Measurements from ENCODE around the gene LAMTOR1. TPM values are rescaled to one million over a fixed set of nuclear protein-coding genes. Genes with fewer than 3 reads are reported as not detected.
A peak's percentile ranks its signal among the peaks of the same experiment; 100 is the strongest.

The LAMTOR1 gene
- total and polyA plus RNA-seq, 2 donors (not counting 3 experiments of a cell fraction or from before 2014, with no cell fraction given): 95.1 to 174 TPM

- dilution Hi-C loops (cut with MboI; ENCODE audit: extremely low pct_ligation_motif_present, low sequenced_read_pairs) (no loop called here), intact Hi-C loops (cut with micrococcal nuclease) (no loop called here)
- FAIRE-seq: peak; percentile 74
- peak overlapping the region; percentile 57 for H3K4me2 ChIP-seq (ENCODE audit: insufficient read depth, low read length)
- H3K4me3 ChIP-seq (replicated peaks in 1 of 3; ENCODE audit: insufficient read depth in 1 of 3, low read depth in 1 of 3, low read length in 3 of 3): no peak overlapping the region
- no peaks in the 10 kb centered on the region for H3K9me3 ChIP-seq (replicated peaks; ENCODE audit: control insufficient read depth, insufficient read depth, low read length)
- no peaks in the 10 kb centered on the region for H3K27me3 ChIP-seq (ENCODE audit: control insufficient read depth in 2 of 2, insufficient read depth in 2 of 2, low read length in 2 of 2)
- peak; percentile 17 for TF ChIP-seq FOS (IDR thresholded peaks at IDR 0.05; ENCODE audit: borderline replicate concordance, insufficient read depth, low read length)
- TF ChIP-seq POLR2AphosphoS5 (IDR thresholded peaks at IDR 0.05; ENCODE audit: insufficient read depth, low read depth, low read length): no peak
- no peaks in the 10 kb centered on the region for H3K9me1 ChIP-seq (replicated peaks; ENCODE audit: control insufficient read depth, extremely low read depth, insufficient read depth, low read length)
- H3K79me2 ChIP-seq (ENCODE audit: control insufficient read depth, insufficient read depth, low read length): peaks cover 60% of the 10 kb centered on the region
- H3K4me1 ChIP-seq (ENCODE audit: control insufficient read depth, extremely low read depth, insufficient read depth, low read length): peaks cover 53% of the 10 kb centered on the region
- no peaks in the 10 kb centered on the region for H4K20me1 ChIP-seq (replicated peaks; ENCODE audit: control insufficient read depth, extremely low read depth, insufficient read depth, low read length)
- ChIA-PET POLR2A (interaction anchor here (0.9 to 1.9 kb wide), 2 partner anchors 18 to 27 kb away, joined by 4 read pairs; no protein-coding TSS in a partner anchor), CTCF (interaction anchor here (0.9 to 3.6 kb wide), 7 partner anchors 8 to 42 kb away, joined by 3 to 17 read pairs (median 7); no protein-coding TSS in a partner anchor)
- H3K36me3 ChIP-seq (ENCODE audit: control insufficient read depth in 2 of 2, extremely low read depth in 1 of 2, insufficient read depth in 2 of 2, low read length in 2 of 2): no peaks in the 10 kb centered on the region
- H3K9ac ChIP-seq (replicated peaks; ENCODE audit: extremely low read depth, insufficient read depth, low read length): peak overlapping the region; percentile 17
- H2AFZ ChIP-seq (ENCODE audit: low read depth, low read length): no peak overlapping the region
- H3K27ac ChIP-seq (ENCODE audit: insufficient read depth, low read depth, low read length): peak overlapping the region; percentile 72
- peak; percentile 80 for DNase-seq (ENCODE audit: low read depth, low spot score)
- no TSS peak for BruUV-seq (replicated peaks)
Measured at GRCh38 chr11:72067266-72067665, 35.8 kb downstream of the LAMTOR1 start.

DNA sequence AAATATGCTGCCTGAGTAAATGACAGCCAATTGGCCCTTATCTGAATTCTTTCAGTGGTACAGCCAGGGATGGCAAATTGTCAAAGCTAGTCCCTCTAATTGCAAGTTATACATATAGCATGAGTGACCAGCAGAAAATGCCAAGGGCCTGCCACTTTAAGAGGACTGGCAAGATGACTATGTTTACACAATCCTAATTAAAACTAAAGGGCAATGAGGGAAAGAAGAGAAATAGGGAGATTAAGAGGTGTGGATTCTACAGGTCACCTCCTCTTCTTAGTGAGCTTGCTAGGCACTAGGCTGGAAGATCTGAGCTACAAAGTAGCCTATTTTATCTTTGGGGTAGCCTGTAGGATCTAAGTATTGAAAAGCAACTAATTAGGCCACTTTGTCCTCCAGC lies 36.2 kb downstream of the LAMTOR1 start:
- Histone ChIP-seq H3K27me3 (ENCODE audit: control insufficient read depth in 2 of 2, insufficient read depth in 2 of 2, low read length in 2 of 2) (no peaks in the 10 kb centered on the region), H4K20me1 (replicated peaks; ENCODE audit: control insufficient read depth, extremely low read depth, insufficient read depth, low read length) (no peaks in the 10 kb centered on the region), H3K79me2 (ENCODE audit: control insufficient read depth, insufficient read depth, low read length) (peaks cover 59% of the 10 kb centered on the region), H3K9me3 (replicated peaks; ENCODE audit: control insufficient read depth, insufficient read depth, low read length) (no peaks in the 10 kb centered on the region), H2AFZ (ENCODE audit: low read depth, low read length) (no peak overlapping the region), H3K27ac (ENCODE audit: insufficient read depth, low read depth, low read length) (peak overlapping the region; percentile 72), H3K4me1 (ENCODE audit: control insufficient read depth, extremely low read depth, insufficient read depth, low read length) (peaks cover 49% of the 10 kb centered on the region), H3K9me1 (replicated peaks; ENCODE audit: control insufficient read depth, extremely low read depth, insufficient read depth, low read length) (no peaks in the 10 kb centered on the region), H3K4me2 (ENCODE audit: insufficient read depth, low read length) (peak overlapping the region; percentile 57), H3K4me3 (replicated peaks in 1 of 3; ENCODE audit: insufficient read depth in 1 of 3, low read depth in 1 of 3, low read length in 3 of 3) (no peak overlapping the region), H3K9ac (replicated peaks; ENCODE audit: extremely low read depth, insufficient read depth, low read length) (peak overlapping the region; percentile 17), H3K36me3 (ENCODE audit: control insufficient read depth in 2 of 2, extremely low read depth in 1 of 2, insufficient read depth in 2 of 2, low read length in 2 of 2) (peaks cover 0 to 1% of the 10 kb centered on the region in 2 experiments)
- POLR2A ChIA-PET: interaction anchor here (0.9 to 1.9 kb wide), 2 partner anchors 18 to 26 kb away, joined by 4 read pairs; no protein-coding TSS in a partner anchor
- dilution Hi-C loops (cut with MboI; ENCODE audit: extremely low pct_ligation_motif_present, low sequenced_read_pairs): no loop called here
- FAIRE-seq (no peak), DNase-seq (ENCODE audit: low read depth, low spot score) (no peak)
- CTCF ChIA-PET: interaction anchor here (1.2 to 3.6 kb wide), 6 partner anchors 8 to 42 kb away, joined by 4 to 17 read pairs (median 8); no protein-coding TSS in a partner anchor
- intact Hi-C loops (cut with micrococcal nuclease): no loop called here
- BruUV-seq (replicated peaks): no TSS peak
- TF ChIP-seq POLR2A (IDR thresholded peaks at IDR 0.05; ENCODE audit: low read depth, low read length) (no peak), CTCF (IDR thresholded peaks at IDR 0.05; ENCODE audit: extremely low read depth in 1 of 2, insufficient read depth in 1 of 2, low read depth in 1 of 2, low read length in 2 of 2) (no peak)
